ENCODE data around the gene WDR7.

WDR7 gene

DNA sequence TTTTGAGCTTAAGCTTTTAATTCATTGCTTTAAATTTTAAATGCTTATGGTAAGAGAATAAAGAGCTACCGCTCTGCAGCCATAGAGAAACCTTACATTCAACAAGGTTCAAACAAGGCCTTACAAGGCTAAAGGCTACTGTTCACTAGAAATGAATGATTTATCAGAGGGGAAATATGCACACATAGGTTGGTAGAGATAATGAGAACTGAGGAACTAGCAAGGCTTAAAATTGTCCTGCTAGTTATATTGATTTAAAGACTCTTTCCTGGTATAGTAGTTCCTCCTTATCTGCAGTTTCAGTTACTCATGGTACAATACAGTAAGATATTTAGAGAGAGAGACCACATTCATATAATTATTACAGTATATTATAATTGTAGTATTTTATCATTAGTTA, 193.4 kb downstream of the WDR7 start:
- in situ Hi-C loops (cut with MboI; ENCODE audit: low pct_unique_long_range_greater_than_20kb, low sequenced_read_pairs) = no loop called here
- no peak for DNase-seq

DNA sequence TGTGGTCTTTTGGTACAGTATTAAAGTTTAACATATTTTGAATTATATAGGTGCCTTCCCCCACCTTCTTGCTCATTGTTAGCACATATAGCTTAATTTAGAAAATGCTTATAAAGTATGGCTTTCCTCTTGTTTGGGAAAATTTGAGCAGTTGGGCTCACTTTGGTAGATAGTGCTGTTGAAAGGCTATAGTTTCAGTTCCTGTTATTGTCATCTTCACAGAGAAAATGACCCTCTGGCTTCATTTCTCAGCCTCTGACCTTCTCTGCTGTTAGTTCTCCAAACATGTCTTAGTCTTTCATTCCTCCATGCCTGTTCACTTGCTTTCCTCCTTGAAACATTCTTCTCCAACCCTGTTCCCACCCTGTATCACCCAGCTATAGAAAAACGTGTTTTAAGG, 200.6 kb downstream of the WDR7 start:
- in situ Hi-C loops (cut with MboI; ENCODE audit: low pct_unique_long_range_greater_than_20kb, low sequenced_read_pairs) = loop anchor here (25.0 kb wide), 1 partner anchor 586 kb away; the partner anchor contains the start of gene ONECUT2
- DNase-seq = peak; percentile 19

DNA sequence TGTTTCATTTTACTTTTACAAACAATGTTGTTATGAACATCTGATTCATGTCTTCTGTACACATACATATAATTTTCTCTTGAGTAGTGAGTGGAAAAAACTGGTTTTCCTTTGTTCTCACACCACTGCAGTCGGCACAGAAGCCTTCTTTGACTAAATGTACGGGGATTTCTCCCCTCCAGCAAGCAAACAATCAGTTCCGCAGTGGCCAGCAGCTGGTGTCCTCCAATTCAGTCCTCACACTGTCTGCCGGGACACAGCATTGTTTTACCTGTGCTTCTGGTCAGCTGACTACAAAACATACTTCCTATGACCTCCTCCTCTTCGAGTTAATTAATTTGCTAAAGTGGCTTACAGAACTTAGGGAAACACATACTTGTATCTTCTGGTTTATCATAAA, 202.8 kb downstream of the WDR7 start:
- no peak for DNase-seq
- in situ Hi-C loops (cut with MboI; ENCODE audit: low pct_unique_long_range_greater_than_20kb, low sequenced_read_pairs) = loop anchor here (25.0 kb wide), 1 partner anchor 583 kb away; the partner anchor contains the start of gene ONECUT2

DNA sequence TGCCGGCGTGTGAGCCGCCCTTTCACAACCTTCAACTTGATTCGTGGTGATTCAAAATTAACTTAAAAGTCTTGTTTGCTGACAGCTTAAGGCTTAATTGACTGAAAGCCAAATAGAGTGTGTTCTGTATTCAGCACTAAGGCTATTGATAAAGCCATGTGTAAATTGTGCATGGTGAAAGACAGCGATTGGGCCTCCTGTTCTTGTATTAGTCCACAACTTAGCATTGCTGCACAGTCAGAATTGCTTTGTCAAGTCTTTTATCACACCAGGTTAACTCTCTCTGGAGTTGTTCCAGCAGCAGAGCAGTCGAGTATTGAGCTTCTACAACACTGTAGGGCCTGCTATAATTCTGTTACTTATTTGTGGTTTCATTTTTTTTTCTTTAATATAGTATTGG, 210.1 kb downstream of the WDR7 start:
- DNase-seq = no peak
- in situ Hi-C loops (cut with MboI; ENCODE audit: low pct_unique_long_range_greater_than_20kb, low sequenced_read_pairs) = loop anchor here (25.0 kb wide), 1 partner anchor 576 kb away; the partner anchor contains the start of gene ONECUT2

DNA sequence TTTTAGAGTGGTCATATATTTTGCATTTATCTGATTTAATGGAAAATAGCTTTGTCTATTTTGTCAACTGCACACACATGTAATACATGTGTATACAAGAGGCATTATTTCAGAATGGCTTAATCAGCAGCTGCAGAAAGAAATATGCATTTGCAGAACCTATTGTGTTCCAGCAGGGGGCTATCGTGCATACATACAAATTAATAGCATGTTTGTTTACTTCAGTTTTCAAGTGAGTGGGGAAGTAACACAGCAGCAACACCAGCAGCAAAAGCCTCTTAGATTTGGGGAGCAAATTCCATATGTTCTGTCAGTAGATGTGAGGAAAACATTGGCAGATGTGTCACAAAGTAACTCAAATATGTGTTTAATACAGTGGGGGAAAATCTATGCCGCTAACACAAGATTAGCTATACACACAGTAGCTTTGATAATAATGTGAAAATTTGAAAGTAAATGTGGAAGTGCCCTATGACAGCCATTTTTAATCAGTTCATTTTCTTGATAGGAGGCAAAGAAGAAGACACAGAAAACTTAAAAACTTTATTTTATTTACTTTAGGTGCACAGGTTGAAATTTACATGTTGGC, 218.1 kb downstream of the WDR7 start:
- DNase-seq = peak; percentile 51
- in situ Hi-C loops (cut with MboI; ENCODE audit: low pct_unique_long_range_greater_than_20kb, low sequenced_read_pairs) = loop anchor here (25.0 kb wide), 1 partner anchor 568 kb away; the partner anchor contains the start of gene ONECUT2

DNA sequence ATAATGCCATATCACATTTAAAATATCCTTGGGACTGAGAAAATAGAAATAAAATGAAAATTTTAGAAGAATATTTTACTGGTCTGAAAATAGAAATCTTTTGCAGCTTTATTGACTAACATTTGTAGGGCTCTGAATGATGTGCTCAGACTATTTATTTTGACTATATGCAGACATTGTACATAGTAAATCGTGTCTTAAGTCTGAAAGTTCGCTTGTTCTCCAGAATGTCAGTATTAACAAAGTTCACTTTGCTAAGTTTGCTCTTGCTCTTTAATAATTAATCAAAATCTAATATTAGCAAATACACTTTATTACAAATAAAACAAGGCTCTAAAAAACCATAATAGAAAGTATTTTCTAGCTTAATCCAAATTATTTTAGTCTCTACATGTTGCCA, 219.8 kb downstream of the WDR7 start:
- in situ Hi-C loops (cut with MboI; ENCODE audit: low pct_unique_long_range_greater_than_20kb, low sequenced_read_pairs) = loop anchor here (25.0 kb wide), 1 partner anchor 566 kb away; the partner anchor contains the start of gene ONECUT2
- no peak for DNase-seq

DNA sequence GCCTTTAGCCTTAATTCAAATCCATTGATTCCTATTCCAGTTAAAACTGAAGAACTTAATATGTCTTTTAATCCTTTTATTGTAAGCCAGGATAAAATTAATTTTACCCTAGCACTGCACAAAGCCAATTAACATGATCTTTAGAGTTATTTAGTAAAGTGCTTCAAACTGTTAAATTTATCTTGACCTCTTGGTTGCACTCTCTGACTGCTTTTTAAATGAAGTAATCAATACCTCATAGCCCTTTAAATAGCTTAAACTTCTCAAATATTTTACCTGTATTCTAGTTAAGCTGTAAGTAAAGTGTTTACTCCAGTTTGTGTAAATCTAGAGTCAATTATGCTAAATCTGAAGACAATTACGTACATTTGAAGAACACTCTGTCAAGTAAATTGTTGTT, 221.0 kb downstream of the WDR7 start:
- in situ Hi-C loops (cut with MboI; ENCODE audit: low pct_unique_long_range_greater_than_20kb, low sequenced_read_pairs) = loop anchor here (25.0 kb wide), 1 partner anchor 565 kb away; the partner anchor contains the start of gene ONECUT2
- no peak for DNase-seq

DNA sequence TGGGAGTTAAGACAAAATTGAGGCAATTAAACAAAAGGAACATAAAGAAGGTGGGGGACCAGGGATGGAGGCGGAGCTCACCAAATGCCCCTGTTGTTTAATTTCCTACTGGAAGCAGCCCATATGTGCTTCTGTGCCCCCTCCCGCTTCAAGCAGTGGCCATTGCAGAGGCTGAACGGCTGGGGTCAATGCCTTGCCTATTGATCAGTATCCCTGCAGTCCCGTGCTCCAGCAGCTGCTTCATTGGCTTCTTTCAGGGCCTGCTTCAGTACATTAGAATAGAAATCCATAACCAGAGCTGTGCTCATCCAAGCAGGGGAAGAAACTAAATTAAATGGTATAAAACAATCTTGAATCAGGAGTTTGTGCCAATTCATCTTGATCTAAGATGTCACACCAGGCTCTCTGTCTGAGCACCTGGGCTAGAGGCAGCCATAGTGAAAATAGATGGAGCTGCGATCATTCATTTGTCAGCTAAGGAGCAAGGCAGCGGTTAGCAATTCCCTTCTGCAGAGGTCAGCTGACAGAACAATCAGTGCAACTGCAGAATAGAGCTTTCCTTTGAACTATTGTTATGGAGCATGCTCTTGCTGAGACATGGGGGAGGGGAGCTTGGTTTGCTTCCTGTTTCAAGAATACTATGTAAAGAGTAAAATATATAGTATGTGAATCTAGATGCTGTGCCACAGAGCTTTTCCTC, 222.4 kb downstream of the WDR7 start:
- in situ Hi-C loops (cut with MboI; ENCODE audit: low pct_unique_long_range_greater_than_20kb, low sequenced_read_pairs) = loop anchor here (25.0 kb wide), 1 partner anchor 564 kb away; the partner anchor contains the start of gene ONECUT2
- DNase-seq = peak; percentile 38

DNA sequence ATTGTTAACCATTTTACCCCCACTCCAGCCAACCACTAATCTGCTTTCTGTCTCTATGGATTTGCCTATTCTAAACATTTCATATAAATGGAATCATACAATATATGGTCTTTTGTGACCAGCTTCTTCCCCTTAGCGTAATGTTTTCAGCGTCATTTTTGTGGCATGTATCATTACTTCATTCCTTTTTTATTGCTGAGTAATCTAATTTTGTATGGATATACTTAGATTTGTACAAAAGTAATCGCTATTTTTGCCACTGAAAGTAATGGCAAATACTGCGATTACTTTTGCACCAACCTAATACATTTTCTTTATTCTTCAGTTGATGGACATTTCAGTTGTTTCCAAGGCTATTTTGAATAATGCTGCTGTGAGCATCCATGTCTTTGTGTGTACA, 227.6 kb downstream of the WDR7 start:
- in situ Hi-C loops (cut with MboI; ENCODE audit: low pct_unique_long_range_greater_than_20kb, low sequenced_read_pairs) = no loop called here

DNA sequence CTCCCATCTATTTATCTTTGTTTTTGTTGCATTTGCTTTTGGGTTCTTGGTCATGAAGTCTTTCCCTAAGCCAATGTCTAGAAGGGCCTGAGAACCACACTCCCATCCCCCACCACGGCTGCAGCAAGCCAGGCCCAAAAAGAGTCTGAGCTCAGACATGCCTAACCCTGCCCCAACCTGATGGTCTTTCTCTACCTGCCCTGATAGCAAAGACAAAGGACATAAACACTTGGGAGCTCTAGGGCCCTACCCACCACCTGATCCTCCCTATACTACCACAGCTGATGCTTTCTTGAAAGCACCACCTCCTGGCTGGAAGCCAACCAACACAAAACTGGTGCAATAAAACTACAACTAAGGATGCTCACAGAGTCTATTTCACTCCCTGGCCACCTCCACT, 233.4 kb downstream of the WDR7 start:
- no peak for DNase-seq
- in situ Hi-C loops (cut with MboI; ENCODE audit: low pct_unique_long_range_greater_than_20kb, low sequenced_read_pairs) = no loop called here

More for the DNA sequence above, 227.6 kb downstream of the WDR7 start:
- no peak for DNase-seq

DNA sequence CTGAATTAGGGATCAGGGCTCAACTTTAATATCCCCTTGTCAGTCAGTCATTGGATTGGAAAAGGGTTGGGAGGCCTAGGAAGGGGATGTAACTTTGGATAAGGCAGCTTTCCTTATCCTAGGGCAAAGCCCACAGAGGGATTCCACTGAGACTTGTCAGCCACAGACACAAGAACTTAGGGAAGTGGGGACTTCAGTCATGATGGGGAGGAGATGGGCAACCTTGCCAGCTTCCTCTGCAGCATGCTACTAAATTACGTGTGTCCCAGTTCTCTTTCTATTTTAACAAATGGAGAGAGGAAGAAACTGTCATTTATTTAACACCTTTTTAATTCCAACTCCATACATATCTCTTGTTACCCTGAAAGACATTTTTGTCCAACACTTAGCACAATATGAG, 237.8 kb downstream of the WDR7 start:
- no peak for DNase-seq
- in situ Hi-C loops (cut with MboI; ENCODE audit: low pct_unique_long_range_greater_than_20kb, low sequenced_read_pairs) = no loop called here

DNA sequence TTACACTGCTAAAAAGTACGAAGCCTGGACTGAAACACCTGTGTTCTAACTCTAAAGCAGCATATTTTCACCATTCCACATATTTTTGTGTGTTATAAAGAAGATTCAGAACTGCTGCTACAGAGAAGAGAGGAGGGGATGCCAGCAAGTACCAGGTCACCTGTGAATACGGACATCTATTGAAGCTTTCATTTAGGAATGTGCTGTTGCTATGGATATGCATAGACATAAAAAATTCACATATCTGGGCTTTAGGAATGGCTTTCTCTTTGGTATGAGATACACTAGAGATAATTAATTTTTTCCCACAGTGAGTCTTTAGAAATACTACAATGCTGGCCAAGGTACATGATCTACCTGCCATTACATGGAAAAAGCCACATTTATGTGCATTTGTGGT, 238.5 kb downstream of the WDR7 start:
- DNase-seq = no peak
- in situ Hi-C loops (cut with MboI; ENCODE audit: low pct_unique_long_range_greater_than_20kb, low sequenced_read_pairs) = no loop called here

DNA sequence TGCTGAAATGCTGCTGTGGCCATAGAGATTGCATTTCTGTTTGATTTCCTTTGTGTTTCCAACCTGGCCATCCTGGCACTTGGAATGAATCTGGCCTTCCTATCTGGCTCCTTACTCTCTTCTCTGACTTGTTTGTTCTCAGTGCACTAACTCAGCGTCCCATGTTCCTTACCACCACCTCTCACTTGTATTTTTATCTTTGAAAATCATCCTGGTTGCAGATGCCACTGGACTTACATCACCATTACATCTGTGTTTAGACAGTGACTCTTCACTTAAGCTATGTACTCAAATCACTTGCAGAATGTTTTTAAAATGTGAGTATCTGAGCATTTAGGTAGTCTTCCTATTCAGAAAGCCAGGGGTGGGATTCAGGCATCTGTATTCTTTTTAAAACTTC, 239.5 kb downstream of the WDR7 start:
- no peak for DNase-seq
- in situ Hi-C loops (cut with MboI; ENCODE audit: low pct_unique_long_range_greater_than_20kb, low sequenced_read_pairs) = no loop called here

DNA sequence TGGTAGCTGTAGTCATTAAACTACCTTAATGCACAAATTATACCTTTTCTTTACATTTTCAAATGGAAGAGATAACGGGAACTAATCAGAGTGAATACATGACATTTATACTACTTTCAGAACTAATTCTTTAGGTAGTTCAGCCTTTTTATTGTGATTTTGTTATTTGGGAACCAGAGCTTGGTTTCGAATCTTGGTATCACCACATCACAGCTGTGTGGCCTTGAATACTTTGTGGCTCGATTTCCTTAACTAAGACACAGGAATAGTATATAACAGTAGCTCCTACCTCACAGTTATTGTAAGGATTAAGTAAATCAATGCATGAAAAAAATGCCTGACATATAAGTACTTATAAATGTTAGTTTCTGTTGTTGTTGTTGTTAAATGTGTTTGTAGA, 240.0 kb downstream of the WDR7 start:
- no peak for DNase-seq
- in situ Hi-C loops (cut with MboI; ENCODE audit: low pct_unique_long_range_greater_than_20kb, low sequenced_read_pairs) = no loop called here

DNA sequence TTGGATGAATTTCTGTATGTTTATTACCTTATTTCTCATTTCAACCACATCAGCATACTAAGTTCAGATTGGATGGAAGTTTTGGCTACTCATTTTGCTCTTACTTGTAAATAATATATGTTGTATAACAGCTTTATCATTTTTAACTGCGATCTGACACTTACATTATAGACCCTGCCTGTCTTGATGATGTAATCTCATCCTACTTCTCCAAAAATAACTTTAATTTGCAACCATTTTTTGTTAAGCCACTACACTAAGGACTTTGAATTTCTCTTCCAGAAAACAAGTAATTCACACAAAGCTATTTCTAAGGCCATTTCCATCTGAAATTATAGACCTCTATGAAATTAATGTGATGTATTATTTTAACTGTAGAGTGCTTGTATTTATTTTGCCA, 240.7 kb downstream of the WDR7 start:
- in situ Hi-C loops (cut with MboI; ENCODE audit: low pct_unique_long_range_greater_than_20kb, low sequenced_read_pairs) = no loop called here
- no peak for DNase-seq

DNA sequence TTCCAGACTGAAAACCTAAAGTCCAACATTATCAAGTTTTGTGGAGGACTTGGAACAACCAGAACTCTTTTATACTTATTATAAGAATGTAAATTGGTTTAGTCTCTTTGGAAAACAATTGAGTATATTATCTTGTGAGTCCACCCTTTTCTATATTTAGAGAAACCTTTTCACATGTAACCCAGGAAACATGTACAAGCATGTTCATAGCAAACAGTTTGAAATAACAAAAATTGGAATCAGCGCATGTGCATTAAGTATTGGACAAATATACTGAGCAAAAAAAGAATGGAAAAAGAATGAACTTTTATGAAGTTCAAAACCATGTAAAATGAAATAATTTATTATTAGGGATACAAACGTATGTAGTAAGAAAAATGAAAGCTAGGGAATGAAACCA, 246.0 kb downstream of the WDR7 start:
- DNase-seq = no peak
- in situ Hi-C loops (cut with MboI; ENCODE audit: low pct_unique_long_range_greater_than_20kb, low sequenced_read_pairs) = no loop called here

DNA sequence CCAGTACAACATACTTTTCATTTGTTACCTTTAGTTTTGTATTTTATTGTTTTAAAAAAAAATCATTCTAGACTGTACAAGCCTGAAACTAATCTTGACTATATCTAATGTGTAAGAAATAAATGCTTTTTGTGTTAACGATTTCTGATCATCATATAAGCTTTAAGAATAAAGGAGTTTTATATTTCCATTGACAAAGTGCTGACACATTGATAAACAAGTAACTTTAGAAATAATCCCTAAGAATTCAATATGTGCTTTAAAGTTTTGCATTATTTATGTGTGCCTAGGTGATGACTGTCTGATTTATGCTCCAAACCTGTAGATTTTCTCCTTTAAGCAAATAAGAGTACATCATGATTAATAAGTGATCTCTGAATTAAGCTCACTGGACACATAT, 248.5 kb downstream of the WDR7 start:
- in situ Hi-C loops (cut with MboI; ENCODE audit: low pct_unique_long_range_greater_than_20kb, low sequenced_read_pairs) = no loop called here
- DNase-seq = no peak

DNA sequence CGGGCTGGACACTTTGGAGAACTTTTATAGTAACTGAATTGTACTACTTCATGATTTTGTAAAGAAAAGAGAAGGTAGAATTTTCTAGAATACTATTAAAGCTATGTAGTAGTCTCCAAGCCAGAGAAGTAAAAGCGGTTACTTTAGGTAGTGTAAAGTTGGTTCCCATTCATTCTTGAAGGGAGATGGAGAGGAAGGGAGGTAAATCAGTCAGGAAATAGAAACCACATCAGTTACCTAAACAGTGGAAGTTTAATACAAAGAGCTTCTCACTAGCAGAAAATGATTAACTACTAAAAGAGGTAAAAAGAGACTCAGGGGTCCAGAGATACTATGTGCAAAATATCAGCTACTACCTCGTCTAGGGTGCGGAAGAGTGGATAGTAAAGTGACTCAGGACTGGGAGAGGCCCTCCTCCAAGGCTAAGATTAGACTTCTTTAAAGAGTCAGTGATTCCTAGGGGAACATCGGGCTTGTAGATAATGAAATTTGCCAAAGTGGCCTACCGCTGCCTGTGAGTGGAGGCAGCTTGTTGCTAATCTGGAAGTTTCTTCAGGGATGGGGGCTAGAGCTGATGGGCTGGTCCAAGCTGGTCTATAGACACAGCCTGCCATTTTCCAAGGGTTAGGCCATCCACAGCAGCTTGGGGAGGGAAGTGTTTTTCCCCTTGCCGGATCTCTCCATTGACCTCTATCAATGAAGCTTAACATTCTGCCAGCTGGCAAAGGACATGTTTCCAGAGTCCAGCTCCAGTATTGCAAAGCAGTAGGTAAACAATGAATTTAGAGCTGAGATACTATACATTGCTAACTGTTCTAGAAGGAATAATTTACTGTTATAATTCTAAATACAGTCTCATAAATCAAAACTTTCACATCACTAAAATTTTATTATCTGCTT, 249.3 kb downstream of the WDR7 start:
- DNase-seq = no peak
- in situ Hi-C loops (cut with MboI; ENCODE audit: low pct_unique_long_range_greater_than_20kb, low sequenced_read_pairs) = no loop called here

DNA sequence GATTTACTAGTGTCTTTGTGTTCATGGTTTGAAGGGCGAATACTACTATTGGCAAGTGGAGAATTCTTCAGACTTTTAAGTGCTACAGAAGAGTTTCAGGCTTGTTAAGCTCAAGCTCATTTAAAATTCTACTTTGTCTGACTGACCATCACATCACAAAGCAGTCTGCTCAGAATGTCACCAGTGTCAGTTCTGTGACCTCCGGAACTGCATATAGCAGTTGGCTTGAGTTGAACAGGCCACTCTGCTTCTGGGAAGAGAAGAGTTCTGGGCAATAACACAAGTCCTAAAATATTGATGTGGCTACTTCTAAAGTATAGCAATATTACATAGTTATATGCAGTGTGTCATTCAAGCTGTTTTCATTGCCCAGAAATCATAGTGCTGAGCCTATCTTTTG, 250.8 kb downstream of the WDR7 start:
- DNase-seq = no peak
- in situ Hi-C loops (cut with MboI; ENCODE audit: low pct_unique_long_range_greater_than_20kb, low sequenced_read_pairs) = no loop called here

DNA sequence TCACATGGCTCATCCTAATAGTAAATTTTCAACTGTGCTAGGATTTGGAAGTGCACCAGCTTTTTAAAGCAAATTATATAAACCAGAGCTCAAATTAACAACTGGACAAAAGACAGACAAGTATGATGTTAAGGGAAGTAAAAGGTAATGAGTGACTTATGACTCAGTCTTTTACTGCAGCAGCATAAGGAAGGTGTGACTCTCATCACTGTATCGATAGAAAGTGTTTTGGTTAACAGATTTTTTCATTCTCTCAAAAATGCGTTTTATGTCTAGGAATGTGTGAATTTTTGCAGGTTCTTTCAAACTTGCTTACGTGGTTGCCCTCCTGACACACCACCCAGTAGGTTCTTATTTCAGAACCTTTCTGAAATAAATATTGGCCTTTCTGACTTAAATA, 251.5 kb downstream of the WDR7 start:
- no peak for DNase-seq
- in situ Hi-C loops (cut with MboI; ENCODE audit: low pct_unique_long_range_greater_than_20kb, low sequenced_read_pairs) = no loop called here
